ENCODE results near the gene SNRNP40.

SNRNP40 gene

GRCh38 chr1:31327381-31327780, 30.8 kb upstream of the SNRNP40 start:
- no peak for DNase-seq (ENCODE audit: extremely low read depth, insufficient read length)
- no peak overlapping the region for H3K4me3 ChIP-seq (replicated peaks; ENCODE audit: low read depth, low read length)
- H3K36me3 ChIP-seq (ENCODE audit: control insufficient read depth, insufficient read depth, low read length): peaks cover 2% of the 10 kb centered on the region
- no peak for TF ChIP-seq CTCF (IDR thresholded peaks at IDR 0.05; ENCODE audit: insufficient read depth, low read length, poor library complexity, severe bottlenecking)
- H3K27me3 ChIP-seq (replicated peaks; ENCODE audit: control insufficient read depth, insufficient read depth, low read length): no peaks in the 10 kb centered on the region

- no peaks in the 10 kb centered on the region for H3K27me3 ChIP-seq (replicated peaks; ENCODE audit: control insufficient read depth, insufficient read depth, low read length)
- peaks cover 2% of the 10 kb centered on the region for H3K36me3 ChIP-seq (ENCODE audit: control insufficient read depth, insufficient read depth, low read length)
- DNase-seq (ENCODE audit: extremely low read depth, insufficient read length): no peak
- no peak overlapping the region for H3K4me3 ChIP-seq (replicated peaks; ENCODE audit: low read depth, low read length)
- no peak for TF ChIP-seq CTCF (IDR thresholded peaks at IDR 0.05; ENCODE audit: insufficient read depth, low read length, poor library complexity, severe bottlenecking)
Observed at GRCh38 chr1:31326461-31326860, 29.9 kb upstream of the SNRNP40 start.

GRCh38 chr1:31324992-31325391, 28.4 kb upstream of the SNRNP40 start:
- TF ChIP-seq CTCF (IDR thresholded peaks at IDR 0.05; ENCODE audit: insufficient read depth, low read length, poor library complexity, severe bottlenecking): no peak
- DNase-seq (ENCODE audit: extremely low read depth, insufficient read length): no peak
- Histone ChIP-seq H3K4me3 (replicated peaks; ENCODE audit: low read depth, low read length) (no peak overlapping the region), H3K36me3 (ENCODE audit: control insufficient read depth, insufficient read depth, low read length) (peaks cover 2% of the 10 kb centered on the region), H3K27me3 (replicated peaks; ENCODE audit: control insufficient read depth, insufficient read depth, low read length) (no peaks in the 10 kb centered on the region)

GRCh38 chr1:31324093-31324492, 27.5 kb upstream of the SNRNP40 start:
- DNase-seq (ENCODE audit: extremely low read depth, insufficient read length): no peak
- Histone ChIP-seq H3K4me3 (replicated peaks; ENCODE audit: low read depth, low read length) (no peak overlapping the region), H3K27me3 (replicated peaks; ENCODE audit: control insufficient read depth, insufficient read depth, low read length) (no peaks in the 10 kb centered on the region), H3K36me3 (ENCODE audit: control insufficient read depth, insufficient read depth, low read length) (peaks cover 2% of the 10 kb centered on the region)
- TF ChIP-seq CTCF (IDR thresholded peaks at IDR 0.05; ENCODE audit: insufficient read depth, low read length, poor library complexity, severe bottlenecking): no peak

GRCh38 chr1:31318146-31318545, 21.6 kb upstream of the SNRNP40 start:
- Histone ChIP-seq H3K27me3 (replicated peaks; ENCODE audit: control insufficient read depth, insufficient read depth, low read length) (no peaks in the 10 kb centered on the region), H3K4me3 (replicated peaks; ENCODE audit: low read depth, low read length) (no peak overlapping the region), H3K36me3 (ENCODE audit: control insufficient read depth, insufficient read depth, low read length) (no peaks in the 10 kb centered on the region; the same call in 1 of the 2 replicates)
- no peak for DNase-seq (ENCODE audit: extremely low read depth, insufficient read length)
- TF ChIP-seq CTCF (IDR thresholded peaks at IDR 0.05; ENCODE audit: insufficient read depth, low read length, poor library complexity, severe bottlenecking): no peak

- no peaks in the 10 kb centered on the region for H3K27me3 ChIP-seq (replicated peaks; ENCODE audit: control insufficient read depth, insufficient read depth, low read length)
- no peak overlapping the region for H3K4me3 ChIP-seq (replicated peaks; ENCODE audit: low read depth, low read length)
- no peak for DNase-seq (ENCODE audit: extremely low read depth, insufficient read length)
- TF ChIP-seq CTCF (IDR thresholded peaks at IDR 0.05; ENCODE audit: insufficient read depth, low read length, poor library complexity, severe bottlenecking): no peak
- peaks cover 4% of the 10 kb centered on the region for H3K36me3 ChIP-seq (ENCODE audit: control insufficient read depth, insufficient read depth, low read length)
Observed at GRCh38 chr1:31315902-31316301, 19.3 kb upstream of the SNRNP40 start.
